Loucy (cell line): ENCODE data around the gene NETO2.

Experiments
- H2AFZ ChIP-seq: fragments of 200-600 bp; sonication (generic); 2 replicates; pipeline ENCODE4 v1.6.0; 2016; ENCODE audit warnings: antibody characterized with exemption, mild to moderate bottlenecking, low read length, moderate library complexity
- H3F3A ChIP-seq: fragments of 200-600 bp; 2 replicates; pipeline ENCODE4 v1.6.0; 2016; ENCODE audit warnings: antibody characterized with exemption, low read depth, mild to moderate bottlenecking
- H3K27me3 ChIP-seq: fragments of 200-600 bp; sonication (generic); 2 replicates; pipeline ENCODE4 v1.6.1; 2014; ENCODE audit warnings: low read length, mild to moderate bottlenecking; ENCODE audit not compliant: insufficient read depth, poor library complexity, severe bottlenecking
- H3K36me3 ChIP-seq: fragments of 200-600 bp; sonication (generic); 2 replicates; pipeline ENCODE4 v1.6.1; 2016; ENCODE audit warnings: low read length; ENCODE audit not compliant: insufficient read depth
- H3K4me1 ChIP-seq: fragments of 200-600 bp; sonication (generic); 2 replicates; pipeline ENCODE4 v1.5.1; 2014; ENCODE audit warnings: low read length, mild to moderate bottlenecking; ENCODE audit not compliant: insufficient read depth, poor library complexity, severe bottlenecking
- H3K4me2 ChIP-seq: fragments of 200-600 bp; sonication (generic); 2 replicates; pipeline ENCODE4 v1.6.0; 2014; ENCODE audit warnings: antibody characterized with exemption, low read length, low read depth, mild to moderate bottlenecking; ENCODE audit not compliant: poor library complexity, severe bottlenecking
- H3K4me3 ChIP-seq: fragments of 200-600 bp; sonication (generic); 2 replicates; pipeline ENCODE4 v1.5.1; 2014; ENCODE audit warnings: low read length, mild to moderate bottlenecking, mixed read lengths; ENCODE audit not compliant: poor library complexity, severe bottlenecking
- H3K79me2 ChIP-seq: fragments of 200-600 bp; sonication (generic); 2 replicates; pipeline ENCODE4 v1.6.1; 2014; ENCODE audit warnings: low read length; ENCODE audit not compliant: insufficient read depth
- H3K9ac ChIP-seq: fragments of 200-600 bp; sonication (generic); 2 replicates; pipeline ENCODE4 v1.6.0; 2014; ENCODE audit warnings: mild to moderate bottlenecking, low read depth, low read length, moderate library complexity; ENCODE audit not compliant: poor library complexity, severe bottlenecking
- H3K9me2 ChIP-seq: fragments of 200-600 bp; sonication (generic); replicated peaks from 2 replicates; pipeline ENCODE4 v1.6.1; 2016; ENCODE audit warnings: low read depth, low read length, mixed read lengths
- H3K9me3 ChIP-seq: fragments of 200-600 bp; sonication (generic); 2 replicates; pipeline ENCODE4 v1.6.1; 2014; ENCODE audit warnings: mild to moderate bottlenecking, antibody characterized with exemption, low read length, low read depth; ENCODE audit not compliant: insufficient read depth
- H4K20me1 ChIP-seq: fragments of 200-600 bp; sonication (generic); 2 replicates; pipeline ENCODE4 v1.6.0; 2014; ENCODE audit warnings: antibody characterized with exemption, low read length, mild to moderate bottlenecking; ENCODE audit not compliant: insufficient read depth, poor library complexity, severe bottlenecking
- CTCF ChIP-seq: fragments of 200-600 bp; sonication (generic); conservative IDR thresholded peaks from 2 replicates; pipeline ENCODE4 v1.5.1; 2014; ENCODE audit warnings: mild to moderate bottlenecking, antibody characterized with exemption, low read length
- EZH2phosphoT487 ChIP-seq: fragments of 200-600 bp; IDR thresholded peaks from 2 replicates; pipeline ENCODE4 v1.6.1; 2018; ENCODE audit warnings: antibody characterized with exemption, mild to moderate bottlenecking, moderate library complexity, borderline replicate concordance

The NETO2 gene

GRCh38 chr16:47134550-47134949 is 9.2 kb downstream of the NETO2 start:
- no peak overlapping the region for H3K4me3 ChIP-seq
- H3K4me1 ChIP-seq, result peaks cover 22% of the 10 kb centered on the region
- H4K20me1 ChIP-seq, result no peaks in the 10 kb centered on the region
- H2AFZ ChIP-seq, result no peak overlapping the region
- no peaks in the 10 kb centered on the region for H3K9me2 ChIP-seq
- no peak overlapping the region for H3K9ac ChIP-seq
- H3K79me2 ChIP-seq, result no peaks in the 10 kb centered on the region
- TF ChIP-seq EZH2phosphoT487, result no peak
- no peak for TF ChIP-seq CTCF
- no peaks in the 10 kb centered on the region for H3K36me3 ChIP-seq
- no peaks in the 10 kb centered on the region for H3K9me3 ChIP-seq
- H3K4me2 ChIP-seq, result no peak overlapping the region
- no peaks in the 10 kb centered on the region for H3F3A ChIP-seq
- no peaks in the 10 kb centered on the region for H3K27me3 ChIP-seq

- Histone ChIP-seq H3K9me2 (no peaks in the 10 kb centered on the region), H3F3A (no peaks in the 10 kb centered on the region), H3K4me1 (peaks cover 25% of the 10 kb centered on the region), H3K4me3 (no peak overlapping the region), H3K27me3 (no peaks in the 10 kb centered on the region), H3K36me3 (no peaks in the 10 kb centered on the region), H3K79me2 (no peaks in the 10 kb centered on the region), H2AFZ (no peak overlapping the region), H4K20me1 (no peaks in the 10 kb centered on the region), H3K9ac (no peak overlapping the region), H3K4me2 (no peak overlapping the region), H3K9me3 (no peaks in the 10 kb centered on the region)
- TF ChIP-seq EZH2phosphoT487 (no peak), CTCF (peak; percentile 51)
Measured at GRCh38 chr16:47132308-47132707, 11.4 kb downstream of the NETO2 start.

- Histone ChIP-seq H3K4me2 (peak overlapping the region; percentile 32), H3K79me2 (no peaks in the 10 kb centered on the region), H3K36me3 (no peaks in the 10 kb centered on the region), H3K27me3 (no peaks in the 10 kb centered on the region), H4K20me1 (no peaks in the 10 kb centered on the region), H3K9me2 (no peaks in the 10 kb centered on the region), H3K4me1 (peaks cover 9% of the 10 kb centered on the region), H2AFZ (peak overlapping the region; percentile 91), H3K9me3 (no peaks in the 10 kb centered on the region), H3K9ac (no peak overlapping the region), H3K4me3 (no peak overlapping the region), H3F3A (no peaks in the 10 kb centered on the region)
- TF ChIP-seq EZH2phosphoT487, result no peak
- no peak for TF ChIP-seq CTCF
Measured at GRCh38 chr16:47129755-47130435, 13.8 kb downstream of the NETO2 start.
